SK-N-SH treated with all-trans-retinoic acid at 6 μM for 48 hours (cell line): ENCODE data around the gene HDAC4.

Experiments
- CSDC2 ChIP-seq: fragments of 250-450 bp; sonication (Bioruptor Pico); IDR thresholded peaks from 2 replicates; pipeline ENCODE4 v1.5.0; 2020; ENCODE audit warnings: mild to moderate bottlenecking, moderate library complexity
- RARB ChIP-seq: fragments of 250-450 bp; sonication (Bioruptor Pico); IDR thresholded peaks from 2 replicates; pipeline ENCODE4 v1.8.0; 2021; ENCODE audit warnings: mild to moderate bottlenecking, moderate library complexity
- ZFP30 ChIP-seq: fragments of 450-650 bp; formaldehyde crosslinking; IDR thresholded peaks from 2 replicates; pipeline ENCODE4 v1.5.0; 2022; ENCODE audit warnings: mild to moderate bottlenecking, moderate library complexity

DNA sequence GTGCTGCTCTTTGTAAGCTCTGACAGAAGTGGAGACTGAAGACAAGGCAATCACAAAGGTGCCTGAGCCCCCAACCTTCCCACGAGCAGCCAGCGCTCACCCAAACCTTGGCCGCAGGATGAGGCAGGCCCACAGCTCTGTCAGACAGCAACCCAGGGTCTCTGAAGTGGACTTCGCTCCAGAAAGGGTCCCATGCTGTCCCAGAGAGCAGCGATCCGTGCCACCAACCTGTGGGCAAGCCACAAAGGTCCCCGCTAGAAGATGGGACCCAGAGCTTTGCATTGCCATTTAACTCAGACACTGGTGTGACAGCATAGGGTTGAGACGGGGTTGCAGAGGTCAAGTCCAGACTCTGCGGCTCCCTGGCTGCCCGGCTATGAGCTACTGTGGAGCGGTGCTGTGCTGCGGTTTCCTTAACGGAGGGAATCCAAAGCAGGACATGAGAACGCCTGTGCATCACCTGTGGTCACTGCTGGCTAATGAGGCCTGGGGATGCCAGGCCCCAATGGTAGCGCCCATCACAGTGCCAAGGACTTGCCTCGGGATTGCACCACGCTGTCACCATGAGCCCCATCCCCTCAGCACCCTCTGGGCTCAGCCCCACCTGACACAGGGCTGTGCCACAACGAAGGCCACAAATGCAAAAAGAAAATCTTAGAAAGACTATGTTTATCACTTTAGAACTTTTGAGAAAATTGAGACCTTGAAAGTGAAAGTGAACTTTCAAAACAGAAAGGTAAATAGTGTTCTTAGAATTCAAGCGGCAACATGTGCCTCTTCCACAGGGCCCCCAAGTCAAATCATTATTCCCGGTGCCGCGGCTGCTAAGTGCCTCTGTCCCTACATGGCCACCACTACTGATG, 103.4 kb downstream of the HDAC4 start:
- TF ChIP-seq CSDC2 (CRISPR knock-in tag), result no peak
- no peak for TF ChIP-seq RARB (CRISPR knock-in tag)
- TF ChIP-seq ZFP30 (CRISPR knock-in tag), result no peak
